GM19035 (cell line): ENCODE measurements around the gene PLA2G4D.

Experiments
- ATAC-seq: cut with Tn5 transposase; IDR thresholded peaks from one replicate; pipeline ENCODE4 v1.9.1; 2021; ENCODE audit not compliant: unreplicated experiment

Gene PLA2G4D

DNA sequence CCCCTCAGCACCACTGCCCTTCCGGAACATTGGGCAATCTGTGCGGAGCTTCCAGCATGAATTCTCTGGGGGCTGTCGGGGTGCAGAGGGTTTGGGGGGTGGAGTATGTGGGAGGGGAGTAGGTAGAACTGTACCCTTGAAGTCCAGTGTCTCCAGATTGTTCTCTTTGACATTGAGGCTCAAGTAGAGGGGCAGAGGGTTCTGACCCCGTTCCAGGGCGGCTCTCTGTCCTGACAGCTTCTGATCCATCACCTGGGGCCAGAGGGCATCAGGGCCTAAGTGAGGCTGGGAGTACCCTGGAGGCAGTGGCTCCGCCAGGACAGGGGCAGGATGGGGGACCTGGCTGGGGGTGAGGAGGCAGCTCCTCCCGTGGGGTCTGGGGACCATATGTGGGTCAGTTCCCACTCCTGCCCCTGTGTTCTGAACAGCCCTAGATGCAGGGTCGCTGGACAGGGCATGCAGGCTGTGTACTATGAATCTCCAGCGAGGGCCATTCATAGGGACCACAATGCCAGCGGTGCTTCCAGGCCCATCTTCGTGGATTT is 22.1 kb downstream of the PLA2G4D start:
- no peak for ATAC-seq

GRCh38 chr15:42071717-42072116 is 22.6 kb downstream of the PLA2G4D start:
- ATAC-seq = no peak

DNA sequence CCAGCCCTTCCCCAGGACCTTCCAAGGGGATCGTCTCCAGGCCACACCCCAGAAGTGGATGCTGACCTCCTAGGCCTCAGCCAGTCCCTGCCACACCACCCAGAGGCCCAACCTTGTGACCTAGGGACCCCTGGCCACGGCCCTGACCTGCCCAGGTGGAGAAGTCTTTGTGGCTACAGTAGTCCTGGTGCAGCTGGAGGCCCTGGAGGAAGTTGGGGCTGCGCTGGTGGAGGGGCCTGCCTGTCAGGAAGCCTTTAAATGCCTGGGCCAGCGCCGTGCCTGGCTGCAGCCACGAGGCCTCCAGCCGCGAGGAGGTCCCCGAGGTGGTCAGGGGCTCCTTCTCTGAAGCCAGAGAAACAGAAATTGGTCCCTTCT is 23.4 kb downstream of the PLA2G4D start:
- no peak for ATAC-seq

DNA sequence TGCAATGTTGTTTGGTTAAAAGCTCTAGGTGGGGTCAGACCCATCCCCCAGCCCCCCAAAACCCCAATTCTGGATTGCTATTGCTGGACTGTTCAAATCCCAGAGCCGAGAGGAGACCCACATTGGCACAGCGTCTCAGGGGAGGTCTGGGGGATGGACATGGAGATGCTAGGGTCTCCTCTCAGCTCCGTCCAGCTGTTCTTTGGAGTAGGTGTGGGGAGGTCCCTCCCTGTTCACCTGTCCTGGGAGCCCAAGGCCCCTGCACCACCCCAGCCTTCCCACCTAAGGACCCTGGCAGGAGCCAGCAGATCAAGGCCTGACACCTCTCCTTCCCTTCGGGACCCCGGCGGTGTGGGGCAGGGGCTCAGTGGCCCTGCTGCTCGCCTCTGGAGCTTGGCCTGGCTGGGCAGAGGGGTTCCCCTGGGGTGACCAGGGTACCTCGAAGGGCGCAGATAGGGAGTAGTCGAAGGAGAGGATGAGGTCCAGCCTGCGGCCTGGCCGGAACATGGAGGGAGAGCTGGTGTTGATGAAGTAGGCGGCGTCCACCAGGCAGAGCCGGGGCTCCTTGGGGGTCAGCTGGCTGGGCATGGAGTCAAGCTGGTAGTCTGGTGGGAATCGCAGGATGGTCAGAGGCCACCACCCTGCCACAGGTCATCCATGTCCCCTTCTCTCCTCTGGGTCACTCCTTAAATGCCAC is 23.9 kb downstream of the PLA2G4D start:
- no peak for ATAC-seq

- no peak for ATAC-seq
These were observed 24.7 kb downstream of the PLA2G4D start for GRCh38 chr15:42069496-42070278.

DNA sequence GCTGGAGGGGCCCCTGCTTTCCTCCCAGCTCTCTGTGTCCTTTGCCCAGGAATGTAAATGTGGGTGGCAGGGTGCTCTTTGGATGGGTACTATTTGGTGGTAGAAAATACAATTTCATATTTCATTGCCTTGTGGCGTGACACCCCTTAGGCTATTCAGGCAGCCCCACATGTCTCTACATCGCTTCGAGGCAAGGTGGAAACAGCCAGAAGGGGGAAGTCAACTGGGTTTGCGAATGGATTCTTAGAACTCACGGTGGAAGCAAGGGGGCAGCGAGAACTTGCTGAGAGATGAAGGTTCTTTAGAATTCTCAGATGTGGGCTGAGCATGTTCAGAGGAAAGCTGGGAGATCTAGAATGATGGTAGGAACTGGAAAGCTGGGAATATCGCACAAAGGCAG is 25.3 kb downstream of the PLA2G4D start:
- no peak for ATAC-seq

GRCh38 chr15:42068601-42069000 is 25.8 kb downstream of the PLA2G4D start:
- ATAC-seq = no peak

DNA sequence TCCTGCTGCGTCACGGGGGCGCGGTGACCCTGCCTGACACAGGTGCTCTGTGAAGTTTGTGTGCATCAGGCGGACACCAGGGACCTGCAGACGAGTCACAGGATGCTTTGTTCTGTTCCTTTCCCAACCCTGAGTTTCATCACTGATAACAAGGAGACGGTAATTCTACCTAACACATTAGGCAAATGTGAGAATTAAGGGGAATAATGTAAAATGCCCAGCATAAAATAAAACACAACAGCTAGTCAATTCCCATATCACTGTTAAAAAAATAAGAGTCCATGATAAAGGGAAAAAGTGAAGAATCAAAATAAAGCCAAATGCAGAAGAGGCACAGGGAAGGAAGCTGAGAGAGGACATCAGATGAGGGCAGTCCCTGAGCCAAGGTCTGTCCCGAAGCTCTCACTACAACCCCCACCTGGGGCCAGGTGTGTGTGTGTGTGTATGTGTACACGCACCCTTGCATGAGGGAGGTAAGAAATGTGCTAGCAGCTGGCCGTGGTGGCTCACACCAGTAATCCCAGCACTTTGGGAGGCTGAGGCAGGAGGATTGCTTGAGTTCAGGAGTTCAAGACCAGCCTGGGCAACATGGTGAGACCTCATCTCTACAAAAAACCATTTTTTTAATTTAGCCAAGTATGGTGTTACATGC is 27.5 kb downstream of the PLA2G4D start:
- no peak for ATAC-seq

- ATAC-seq = no peak
These were observed 28.9 kb downstream of the PLA2G4D start for GRCh38 chr15:42065468-42065867.

- no peak for ATAC-seq
These were observed 29.3 kb downstream of the PLA2G4D start for GRCh38 chr15:42065033-42065432.

- ATAC-seq = no peak
These were observed 30.1 kb downstream of the PLA2G4D start for GRCh38 chr15:42064271-42064670.

GRCh38 chr15:42063122-42063848 is 31.1 kb downstream of the PLA2G4D start:
- no peak for ATAC-seq

GRCh38 chr15:42062284-42062806 is 32.0 kb downstream of the PLA2G4D start:
- no peak for ATAC-seq

DNA sequence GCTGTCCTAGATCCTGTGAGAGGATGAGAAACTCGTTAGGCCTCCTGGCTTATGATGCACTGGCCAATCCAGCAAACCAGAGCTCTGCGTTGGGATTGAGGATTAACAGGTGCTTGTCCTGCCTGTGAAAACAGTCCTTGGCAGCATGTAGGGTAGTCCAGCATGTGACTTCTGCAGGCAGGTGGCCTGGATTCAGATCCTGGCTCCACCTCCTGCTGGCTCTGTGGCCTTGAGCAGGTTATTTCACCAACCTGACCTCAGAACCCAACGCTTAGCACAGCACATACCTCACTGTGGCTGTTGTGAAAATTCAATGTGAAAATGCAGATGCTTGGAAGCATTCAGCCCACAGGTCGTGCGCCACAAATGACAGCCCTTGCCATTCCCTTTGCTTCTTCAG is 33.6 kb downstream of the PLA2G4D start:
- no peak for ATAC-seq

DNA sequence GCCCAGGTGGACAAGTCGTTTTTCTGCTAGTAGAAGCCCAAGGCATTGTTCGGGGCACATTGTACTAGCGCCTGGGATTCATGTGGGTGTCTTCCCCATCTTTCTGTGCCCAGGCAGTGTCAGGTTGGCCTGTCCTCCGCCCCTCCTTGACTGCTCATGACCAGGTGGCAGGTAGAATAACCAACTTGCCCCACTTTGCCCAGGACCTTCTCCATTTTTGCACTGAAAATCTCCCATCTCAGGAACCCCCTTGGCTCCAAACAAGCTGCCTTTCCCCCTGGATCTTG is 33.9 kb downstream of the PLA2G4D start:
- no peak for ATAC-seq

- no peak for ATAC-seq
These were observed 34.5 kb downstream of the PLA2G4D start for GRCh38 chr15:42059661-42060476.

- no peak for ATAC-seq
These were observed 35.6 kb downstream of the PLA2G4D start for GRCh38 chr15:42058791-42059190.

DNA sequence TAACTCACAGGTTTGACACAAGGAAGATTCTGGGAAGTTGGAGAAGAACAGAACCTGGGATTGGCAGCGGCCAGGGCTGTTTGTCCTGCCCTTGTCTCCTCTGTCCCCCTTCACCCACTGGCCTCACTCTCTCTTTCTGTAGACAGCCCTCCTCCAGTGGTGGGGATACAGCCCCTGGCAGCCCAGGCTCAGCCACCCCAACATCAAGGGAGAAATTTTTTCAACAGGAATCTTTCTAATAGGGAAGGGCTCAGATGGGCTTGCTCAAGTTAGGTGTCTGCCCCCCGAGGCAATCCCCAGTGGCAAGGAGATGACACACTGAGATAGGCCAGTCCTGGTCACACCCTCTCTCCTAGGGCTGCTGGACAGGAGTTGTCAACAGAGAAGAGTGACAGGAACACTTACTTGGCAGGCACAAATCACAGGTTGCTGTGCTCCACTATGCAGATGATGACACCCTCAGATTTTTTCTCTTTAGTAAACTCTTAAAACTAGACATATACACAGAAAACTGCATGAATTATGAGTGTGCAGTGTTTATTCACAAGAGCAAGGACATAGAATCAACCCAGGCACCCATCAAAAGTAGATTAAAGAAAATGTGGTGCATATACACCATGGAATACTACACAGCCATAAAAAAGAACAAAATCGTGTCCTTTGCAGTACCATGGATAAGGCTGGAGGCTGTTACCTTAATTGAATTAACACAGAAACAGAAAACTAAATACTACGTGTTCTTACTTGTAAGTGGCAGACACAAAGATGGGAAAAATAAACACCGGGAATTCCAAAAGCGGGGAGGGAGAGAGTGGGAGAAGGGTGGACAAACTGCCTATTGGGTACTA is 36.3 kb downstream of the PLA2G4D start:
- no peak for ATAC-seq
